IPS-18c (cell line): ENCODE results near the gene GSTM4.
"Not testable (repeated sequence)": the region's sequence is repeated elsewhere in the genome, so short reads cannot be mapped to it uniquely, and the experiment has no call there.

Source experiments
- H3K4me3 ChIP-seq: 2 replicates; pipeline ENCODE4 v1.7.0; 2013; ENCODE audit warnings: low read depth, mild to moderate bottlenecking, low read length, moderate library complexity; ENCODE audit not compliant: insufficient read depth
- H3K9me3 ChIP-seq: one replicate; pipeline ENCODE4 v1.6.1; 2013; ENCODE audit warnings: mild to moderate bottlenecking, low read length, moderate library complexity; ENCODE audit not compliant: control insufficient read depth, insufficient read depth

The GSTM4 gene

GRCh38 chr1:109653306-109653705 is 2.6 kb upstream of the GSTM4 start:
- H3K4me3 ChIP-seq: no peak overlapping the region
- no peaks in the 10 kb centered on the region for H3K9me3 ChIP-seq

DNA sequence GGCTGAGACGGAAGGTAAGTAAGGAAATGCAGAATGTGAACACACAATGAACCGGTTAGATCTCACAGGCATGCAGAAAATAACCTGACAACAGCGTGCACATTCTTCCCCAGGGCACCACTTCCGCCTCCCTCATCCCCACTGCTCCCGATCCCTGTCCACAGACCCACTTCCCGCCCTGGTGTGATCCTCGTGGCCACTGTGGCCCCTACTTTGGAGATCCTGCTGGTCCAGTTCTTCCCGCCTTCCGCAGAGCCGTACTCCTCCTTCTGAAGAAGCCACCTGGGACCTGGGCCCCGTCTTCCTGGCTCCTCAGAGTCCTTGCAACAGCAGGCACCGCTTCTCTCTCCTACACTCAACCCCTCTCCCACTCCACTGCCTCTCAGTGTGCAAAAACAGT is 1.4 kb upstream of the GSTM4 start:
- H3K9me3 ChIP-seq: no peaks in the 10 kb centered on the region
- no peak overlapping the region for H3K4me3 ChIP-seq

DNA sequence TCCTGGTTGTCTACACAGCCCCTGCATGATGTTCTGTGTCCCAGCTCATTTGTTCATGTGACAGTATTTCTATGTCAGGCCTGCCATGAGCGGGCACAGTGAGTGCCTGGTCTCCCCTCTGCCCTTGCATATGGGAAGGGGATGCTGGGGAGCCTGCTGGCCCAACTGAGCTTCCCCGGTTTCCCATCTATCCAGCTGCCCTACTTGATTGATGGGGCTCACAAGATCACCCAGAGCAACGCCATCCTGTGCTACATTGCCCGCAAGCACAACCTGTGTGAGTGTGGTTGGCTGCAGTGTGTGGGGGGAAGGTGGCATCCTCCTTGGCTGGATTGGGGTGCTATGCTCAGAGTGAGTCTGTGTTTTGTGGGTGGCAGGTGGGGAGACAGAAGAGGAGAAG is 1.5 kb downstream of the GSTM4 start:
- peaks cover 2% of the 10 kb centered on the region for H3K9me3 ChIP-seq

GRCh38 chr1:109657970-109658369 is 2.1 kb downstream of the GSTM4 start:
- H3K4me3 ChIP-seq: no peak overlapping the region
- H3K9me3 ChIP-seq: peaks cover 2% of the 10 kb centered on the region

More for the DNA sequence above, 1.5 kb downstream of the GSTM4 start:
- no peak overlapping the region for H3K4me3 ChIP-seq

DNA sequence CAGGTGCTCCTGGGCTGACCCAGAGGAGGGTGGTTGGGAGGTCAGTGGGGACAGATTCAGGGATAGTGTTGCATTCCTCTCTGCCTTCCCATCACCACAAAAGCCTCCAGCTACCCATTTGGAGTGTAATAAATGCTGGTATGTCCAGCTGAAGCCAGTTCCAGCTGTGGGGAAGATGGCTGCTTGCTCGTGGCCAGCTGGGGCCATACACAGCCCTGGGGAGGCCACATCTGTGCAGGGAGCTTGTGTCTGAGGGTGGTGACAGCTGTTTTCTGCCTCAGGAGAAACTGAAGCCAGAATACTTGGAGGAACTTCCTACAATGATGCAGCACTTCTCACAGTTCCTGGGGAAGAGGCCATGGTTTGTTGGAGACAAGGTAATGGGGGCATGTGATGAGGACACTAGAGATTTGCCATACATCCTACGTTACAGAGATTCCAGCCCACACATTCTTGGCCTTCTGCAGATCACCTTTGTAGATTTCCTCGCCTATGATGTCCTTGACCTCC is 2.7 kb downstream of the GSTM4 start:
- H3K4me3 ChIP-seq: no peak overlapping the region
- peaks cover 2% of the 10 kb centered on the region for H3K9me3 ChIP-seq

- Histone ChIP-seq H3K4me3 (no peak overlapping the region), H3K9me3 (peaks cover 2% of the 10 kb centered on the region)
Observed at GRCh38 chr1:109659145-109659544, 3.2 kb downstream of the GSTM4 start.

DNA sequence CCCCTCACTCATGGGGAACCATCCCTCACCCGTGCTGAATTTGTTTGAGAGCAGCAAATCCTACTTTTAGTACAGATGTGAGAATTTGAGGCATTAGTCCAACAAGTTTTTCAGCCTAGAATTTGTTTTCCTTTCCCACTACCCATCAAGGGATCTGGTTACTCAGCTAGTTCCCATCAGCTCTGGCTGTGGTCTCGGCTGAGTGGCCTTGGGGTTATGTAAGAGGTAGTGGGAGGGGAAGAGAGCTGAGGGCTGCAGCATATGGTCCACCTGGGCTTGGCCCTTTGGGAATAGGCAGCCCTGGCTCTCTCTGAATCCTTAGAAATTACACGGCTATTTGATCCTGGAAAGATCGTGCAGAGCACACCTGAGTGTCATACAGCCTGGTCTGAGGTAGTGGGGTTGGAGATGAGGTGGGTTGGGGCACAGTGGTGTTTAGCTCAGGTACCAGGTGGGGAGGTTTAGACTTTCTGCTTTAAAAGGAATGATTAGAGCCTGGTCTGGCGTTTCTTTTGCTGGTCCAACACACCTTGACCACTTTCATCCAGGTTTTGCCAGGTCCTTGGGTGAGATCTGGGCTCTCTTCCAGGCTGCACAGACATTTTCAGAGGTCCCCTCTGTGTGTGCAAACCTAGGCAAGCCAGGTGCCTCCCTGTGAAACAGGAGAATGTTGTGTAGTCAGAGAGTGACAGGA is 4.2 kb downstream of the GSTM4 start:
- Histone ChIP-seq H3K9me3 (peaks cover 2% of the 10 kb centered on the region), H3K4me3 (no peak overlapping the region)

GRCh38 chr1:109660691-109661026 is 4.8 kb downstream of the GSTM4 start:
- not testable (repeated sequence) for H3K4me3 ChIP-seq, H3K9me3 ChIP-seq

DNA sequence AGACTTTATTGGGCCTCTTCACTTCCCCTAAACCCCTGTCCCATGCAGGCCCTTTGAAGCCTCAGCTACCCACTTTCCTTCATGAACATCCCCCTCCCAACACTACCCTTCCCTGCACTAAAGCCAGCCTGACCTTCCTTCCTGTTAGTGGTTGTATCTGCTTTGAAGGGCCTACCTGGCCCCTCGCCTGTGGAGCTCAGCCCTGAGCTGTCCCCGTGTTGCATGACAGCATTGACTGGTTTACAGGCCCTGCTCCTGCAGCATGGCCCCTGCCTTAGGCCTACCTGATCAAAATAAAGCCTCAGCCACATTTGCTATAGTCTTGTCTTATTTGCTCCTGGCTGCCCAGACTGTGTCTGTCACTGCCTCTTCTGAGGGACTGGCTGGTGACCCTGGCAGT is 5.5 kb downstream of the GSTM4 start:
- H3K4me3 ChIP-seq: no peak overlapping the region
- H3K9me3 ChIP-seq: peaks cover 2% of the 10 kb centered on the region

DNA sequence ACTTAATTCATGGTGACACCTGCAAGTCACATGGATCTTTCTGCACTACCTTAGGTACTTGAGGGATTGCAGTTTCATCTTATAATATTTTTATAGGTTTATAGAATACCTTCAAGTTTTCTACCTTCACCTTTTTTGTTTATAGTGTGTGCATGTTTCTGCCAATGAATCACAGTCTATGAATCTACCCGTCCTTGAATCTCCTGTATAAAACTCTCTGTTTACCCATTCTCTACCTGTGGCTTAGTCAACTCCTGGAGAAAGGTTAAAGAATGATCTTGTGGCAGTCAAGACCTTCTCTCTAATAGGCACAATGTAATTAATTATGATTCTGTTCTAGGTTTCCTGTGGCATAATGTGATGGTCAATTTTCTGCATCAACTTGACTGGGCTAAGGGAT is 8.8 kb downstream of the GSTM4 start:
- H3K9me3 ChIP-seq: peaks cover 2% of the 10 kb centered on the region
- H3K4me3 ChIP-seq: no peak overlapping the region

- peak within 1 kb of the TSS; percentile 43 for H3K4me3 ChIP-seq
- no peaks in the 10 kb centered on the region for H3K9me3 ChIP-seq
Observed at GRCh38 chr1:109667452-109668122, 11.7 kb downstream of the GSTM4 start, which contains the start of gene GSTM2. Gene GSTM2, plus strand, starts transcription at chr1:109668057. Its CDS starts 59 bp downstream, at chr1:109668116.

GRCh38 chr1:109668123-109668775 is 12.3 kb downstream of the GSTM4 start:
- H3K4me3 ChIP-seq: peak overlapping the region; percentile 43

DNA sequence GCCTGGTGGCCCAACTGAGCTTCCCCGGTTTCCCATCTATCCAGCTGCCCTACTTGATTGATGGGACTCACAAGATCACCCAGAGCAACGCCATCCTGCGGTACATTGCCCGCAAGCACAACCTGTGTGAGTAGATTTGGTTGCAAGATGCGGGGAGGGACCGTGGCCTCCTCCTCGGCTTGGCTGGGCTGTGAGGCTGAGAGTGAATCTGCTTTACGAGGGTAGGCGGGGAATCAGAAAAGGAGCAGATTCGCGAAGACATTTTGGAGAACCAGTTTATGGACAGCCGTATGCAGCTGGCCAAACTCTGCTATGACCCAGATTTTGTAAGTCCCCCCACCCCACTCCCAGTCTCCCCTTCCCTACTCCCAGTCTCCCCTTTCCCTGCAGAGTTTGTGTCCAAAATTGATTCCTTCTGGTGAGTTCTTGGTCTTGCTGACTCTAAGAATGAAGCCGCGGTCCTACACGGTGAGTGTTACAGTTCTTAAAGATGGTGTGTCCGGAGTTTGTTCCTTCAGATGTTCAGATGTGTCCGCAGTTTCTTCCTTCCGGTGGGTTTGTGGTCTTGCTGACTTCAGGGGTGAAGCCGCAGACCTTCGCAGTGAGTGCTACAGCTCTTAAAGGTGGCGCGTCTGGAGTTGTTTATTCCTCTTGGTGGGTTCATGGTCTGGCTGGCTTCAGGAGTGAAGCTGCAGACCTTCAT is 13.5 kb downstream of the GSTM4 start:
- Histone ChIP-seq H3K4me3 (no peak overlapping the region), H3K9me3 (no peaks in the 10 kb centered on the region)

More at GRCh38 chr1:109668123-109668775, 12.3 kb downstream of the GSTM4 start:
- H3K9me3 ChIP-seq: no peaks in the 10 kb centered on the region

GRCh38 chr1:109669949-109670302 is 14.0 kb downstream of the GSTM4 start:
- not testable (repeated sequence) for H3K4me3 ChIP-seq, H3K9me3 ChIP-seq

DNA sequence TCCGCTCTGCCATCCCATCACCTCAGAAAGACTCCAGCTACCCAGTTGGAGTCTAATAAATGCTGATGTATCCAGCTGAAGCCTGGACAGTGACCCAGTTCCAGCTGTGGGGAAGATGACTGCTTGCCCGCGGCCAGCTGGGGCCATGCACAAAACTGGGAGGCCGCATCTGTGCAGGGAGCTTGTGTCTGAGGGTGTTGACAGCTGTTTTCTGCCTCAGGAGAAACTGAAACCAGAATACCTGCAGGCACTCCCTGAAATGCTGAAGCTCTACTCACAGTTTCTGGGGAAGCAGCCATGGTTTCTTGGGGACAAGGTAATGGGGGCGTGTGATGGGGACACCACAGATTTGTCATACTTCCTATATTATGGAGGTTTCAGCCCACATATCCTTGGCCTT is 15.2 kb downstream of the GSTM4 start:
- Histone ChIP-seq H3K4me3 (no peak overlapping the region), H3K9me3 (no peaks in the 10 kb centered on the region)

DNA sequence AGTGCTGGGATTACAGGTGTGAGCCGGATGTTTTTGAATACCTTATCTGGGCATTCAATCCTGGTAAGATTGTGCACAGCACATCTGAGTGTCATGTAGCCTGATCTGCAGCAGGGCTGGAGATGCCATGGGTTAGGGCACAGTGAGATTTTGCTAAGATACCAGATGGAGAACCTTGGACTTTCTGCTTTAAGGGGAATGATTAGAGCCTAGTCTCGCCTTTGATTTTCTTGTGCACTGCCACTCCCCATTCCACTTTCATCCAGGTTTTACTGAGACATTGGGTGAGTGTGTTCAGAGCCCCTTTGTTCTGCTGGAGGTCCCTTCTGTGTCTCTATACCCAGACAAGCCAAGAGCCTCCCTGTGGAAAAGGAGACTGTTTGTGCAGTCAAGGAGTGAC is 18.0 kb downstream of the GSTM4 start:
- not testable (repeated sequence) for H3K4me3 ChIP-seq, H3K9me3 ChIP-seq

DNA sequence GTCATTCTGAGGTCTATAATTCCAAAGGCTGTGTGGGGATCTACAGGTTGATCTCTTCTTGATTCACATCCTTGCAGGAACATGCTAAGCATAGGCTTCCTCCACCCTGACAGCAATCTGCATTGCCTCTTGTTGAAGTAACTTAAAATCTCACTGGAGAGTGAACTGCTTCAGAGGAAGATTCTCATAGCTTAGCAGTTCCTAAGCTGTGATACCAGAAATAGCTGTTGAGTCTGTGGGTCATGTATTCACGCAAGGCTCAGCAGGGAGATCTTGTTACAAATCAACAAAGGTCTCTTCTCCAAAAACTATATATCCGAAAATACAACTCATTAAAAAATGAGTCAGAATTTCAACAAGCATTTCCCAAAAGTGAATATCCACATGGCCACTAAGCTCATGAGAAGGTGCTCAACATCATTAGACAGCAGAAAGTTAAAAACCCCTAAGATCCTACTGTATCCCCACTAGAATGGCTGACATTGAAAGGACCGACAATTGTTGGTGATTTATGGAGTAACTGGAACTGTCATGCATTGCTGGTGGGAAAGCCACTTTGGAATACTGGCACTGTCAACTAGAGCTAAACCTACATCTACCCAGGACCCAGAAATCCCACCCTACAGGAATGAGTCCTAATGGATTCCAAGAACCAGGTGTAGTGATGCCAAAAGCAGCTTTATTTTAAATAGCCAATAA is 20.9 kb downstream of the GSTM4 start:
- not testable (repeated sequence) for H3K4me3 ChIP-seq, H3K9me3 ChIP-seq
